DND-41 (cell line): ENCODE results near the gene MAMDC2.

ENCODE experiments used
- ATAC-seq: fragments of 200-7000 bp; cut with Tn5 transposase; 3 replicates; pipeline ENCODE4 v1.9.1; 2021; ENCODE audit warnings: low read depth; ENCODE audit not compliant: insufficient read depth
- DNase-seq: peaks from one replicate; pipeline ENCODE4 v3.0.0-alpha.2; 2020
- H2AFZ ChIP-seq: 2 replicates; pipeline ENCODE4 v1.6.0; 2012; ENCODE audit warnings: low read depth, low read length
- H3K27ac ChIP-seq: 2 replicates; pipeline ENCODE4 v1.5.1; 2012; ENCODE audit warnings: low read length, inconsistent platforms
- H3K27me3 ChIP-seq: fragments of 200-600 bp; sonication (generic); 2 replicates; pipeline ENCODE4 v1.6.0; 2012; ENCODE audit warnings: low read length, mild to moderate bottlenecking, inconsistent platforms; ENCODE audit not compliant: insufficient read depth, poor library complexity
- H3K36me3 ChIP-seq: 2 replicates; pipeline ENCODE4 v1.5.1; 2012; ENCODE audit warnings: low read length, inconsistent platforms; ENCODE audit not compliant: insufficient read depth
- H3K4me1 ChIP-seq: 2 replicates; pipeline ENCODE4 v1.5.1; 2012; ENCODE audit warnings: mild to moderate bottlenecking, low read length; ENCODE audit not compliant: insufficient read depth
- H3K4me2 ChIP-seq: 2 replicates; pipeline ENCODE4 v1.6.0; 2012; ENCODE audit warnings: mild to moderate bottlenecking, moderate library complexity, low read length, inconsistent platforms; ENCODE audit not compliant: insufficient read depth
- H3K4me3 ChIP-seq, 2 experiments: fragments of 200-600 bp in 1 of 2; shearing (Covaris generic) in 1 of 2; 2 replicates each; pipeline ENCODE4 v1.5.1; 2012 to 2016; ENCODE audit warnings: inconsistent platforms in 2 of 2, low read length in 2 of 2, mild to moderate bottlenecking in 2 of 2, low read depth in 1 of 2, moderate library complexity in 1 of 2
- H3K79me2 ChIP-seq: 2 replicates; pipeline ENCODE4 v1.6.0; 2012; ENCODE audit warnings: low read length, inconsistent platforms; ENCODE audit not compliant: insufficient read depth
- H3K9ac ChIP-seq: 2 replicates; pipeline ENCODE4 v1.6.0; 2012; ENCODE audit warnings: low read depth, mild to moderate bottlenecking, inconsistent platforms, low read length, moderate library complexity
- H3K9me3 ChIP-seq: 2 replicates; pipeline ENCODE4 v1.5.1; 2012; ENCODE audit warnings: low read length, moderate library complexity, mild to moderate bottlenecking, inconsistent platforms; ENCODE audit not compliant: insufficient read depth, severe bottlenecking
- H4K20me1 ChIP-seq: 2 replicates; pipeline ENCODE4 v1.6.0; 2012; ENCODE audit warnings: low read length; ENCODE audit not compliant: insufficient read depth
- EZH2 ChIP-seq: IDR thresholded peaks from 3 replicates; pipeline ENCODE4 v1.6.1; 2012; ENCODE audit warnings: borderline replicate concordance, low read depth, mild to moderate bottlenecking, moderate library complexity, low read length, inconsistent platforms; ENCODE audit not compliant: severe bottlenecking
- TF ChIP-seq, protein P1 (sequence below): IDR thresholded peaks from 2 replicates; pipeline ENCODE4 v1.5.1; 2012; ENCODE audit warnings: borderline replicate concordance, low read length, moderate library complexity, mild to moderate bottlenecking; ENCODE audit not compliant: poor library complexity, severe bottlenecking; ENCODE audit errors: extremely low read depth

MAMDC2 gene

DNA sequence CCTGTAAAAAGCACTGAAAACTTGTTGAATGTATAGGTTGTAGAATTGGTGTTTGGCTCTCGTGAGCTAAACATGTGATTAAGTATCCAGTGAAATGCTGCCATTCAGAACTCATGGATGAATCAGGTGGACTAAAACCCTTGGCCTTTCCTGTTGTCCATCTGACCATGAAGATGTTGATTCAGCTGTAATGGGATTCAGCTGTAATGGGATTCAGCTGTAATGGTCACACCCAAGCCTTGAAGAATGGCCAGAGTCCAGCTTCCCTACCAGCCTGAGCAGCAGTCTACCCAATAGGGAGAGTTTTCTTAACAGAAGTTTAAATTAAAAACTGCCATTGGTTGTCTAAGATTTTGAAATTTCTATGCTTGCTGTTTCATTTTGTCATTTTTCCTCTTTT, 18.1 kb downstream of the MAMDC2 start:
- Histone ChIP-seq H3K79me2 (no peaks in the 10 kb centered on the region), H3K9me3 (no peaks in the 10 kb centered on the region), H3K36me3 (no peaks in the 10 kb centered on the region), H3K4me1 (no peaks in the 10 kb centered on the region), H2AFZ (no peak overlapping the region), H4K20me1 (no peaks in the 10 kb centered on the region), H3K9ac (no peak overlapping the region), H3K27me3 (no peaks in the 10 kb centered on the region), H3K4me2 (no peak overlapping the region), H3K27ac (no peak overlapping the region), H3K4me3 (no peak overlapping the region)
- ATAC-seq = no peak
- no peak for DNase-seq
- TF ChIP-seq, protein P1, sequence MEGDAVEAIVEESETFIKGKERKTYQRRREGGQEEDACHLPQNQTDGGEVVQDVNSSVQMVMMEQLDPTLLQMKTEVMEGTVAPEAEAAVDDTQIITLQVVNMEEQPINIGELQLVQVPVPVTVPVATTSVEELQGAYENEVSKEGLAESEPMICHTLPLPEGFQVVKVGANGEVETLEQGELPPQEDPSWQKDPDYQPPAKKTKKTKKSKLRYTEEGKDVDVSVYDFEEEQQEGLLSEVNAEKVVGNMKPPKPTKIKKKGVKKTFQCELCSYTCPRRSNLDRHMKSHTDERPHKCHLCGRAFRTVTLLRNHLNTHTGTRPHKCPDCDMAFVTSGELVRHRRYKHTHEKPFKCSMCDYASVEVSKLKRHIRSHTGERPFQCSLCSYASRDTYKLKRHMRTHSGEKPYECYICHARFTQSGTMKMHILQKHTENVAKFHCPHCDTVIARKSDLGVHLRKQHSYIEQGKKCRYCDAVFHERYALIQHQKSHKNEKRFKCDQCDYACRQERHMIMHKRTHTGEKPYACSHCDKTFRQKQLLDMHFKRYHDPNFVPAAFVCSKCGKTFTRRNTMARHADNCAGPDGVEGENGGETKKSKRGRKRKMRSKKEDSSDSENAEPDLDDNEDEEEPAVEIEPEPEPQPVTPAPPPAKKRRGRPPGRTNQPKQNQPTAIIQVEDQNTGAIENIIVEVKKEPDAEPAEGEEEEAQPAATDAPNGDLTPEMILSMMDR = no peak
- no peak for TF ChIP-seq EZH2

DNA sequence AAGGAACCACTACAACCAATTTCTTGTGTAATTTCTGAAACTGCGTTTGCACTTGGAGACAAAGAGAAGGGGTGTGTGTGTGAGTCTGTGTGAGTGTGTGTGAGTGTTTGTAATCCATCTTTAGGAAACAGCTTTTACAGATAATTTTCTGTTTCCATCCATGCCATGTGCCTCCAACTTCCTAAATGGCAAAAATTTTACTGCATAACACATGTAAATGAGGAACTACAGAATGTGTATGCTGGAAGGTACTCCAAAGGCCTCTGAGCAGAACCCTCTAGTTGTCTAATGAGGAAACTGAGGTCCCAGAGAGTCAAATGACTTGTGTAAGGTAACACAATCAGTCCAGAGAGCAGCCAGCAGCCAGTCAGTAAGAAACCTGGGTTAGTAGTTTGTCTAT, 20.8 kb downstream of the MAMDC2 start:
- H3K9me3 ChIP-seq = no peaks in the 10 kb centered on the region
- no peak for ATAC-seq
- no peaks in the 10 kb centered on the region for H3K79me2 ChIP-seq
- no peak overlapping the region for H3K27ac ChIP-seq
- no peaks in the 10 kb centered on the region for H3K27me3 ChIP-seq
- H3K4me2 ChIP-seq = no peak overlapping the region
- no peaks in the 10 kb centered on the region for H3K4me1 ChIP-seq
- H2AFZ ChIP-seq = no peak overlapping the region
- H3K36me3 ChIP-seq = no peaks in the 10 kb centered on the region
- no peak overlapping the region for H3K4me3 ChIP-seq
- TF ChIP-seq EZH2 = no peak
- TF ChIP-seq, protein P1 = no peak
- no peaks in the 10 kb centered on the region for H4K20me1 ChIP-seq
- no peak for DNase-seq
- no peak overlapping the region for H3K9ac ChIP-seq

DNA sequence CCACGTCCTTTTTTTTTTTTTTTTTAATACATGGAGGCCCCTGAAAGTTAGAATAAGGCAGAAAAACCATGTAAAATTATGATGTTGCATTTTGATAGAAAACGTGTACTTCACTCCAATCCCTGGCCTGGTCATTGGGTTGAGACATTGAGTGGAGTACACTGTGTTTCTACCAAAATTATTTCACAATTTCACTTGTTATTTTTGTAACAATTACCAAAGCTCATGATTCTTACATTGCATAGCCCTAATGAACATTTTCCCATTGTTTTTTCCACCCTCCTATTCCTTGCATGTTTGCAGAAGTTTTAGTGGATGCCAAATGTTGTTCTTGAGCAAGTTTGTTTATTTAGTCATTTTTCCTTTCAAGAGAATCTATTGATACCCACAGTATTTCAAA, 21.9 kb downstream of the MAMDC2 start:
- TF ChIP-seq EZH2 = no peak
- TF ChIP-seq, protein P1 = no peak

DNA sequence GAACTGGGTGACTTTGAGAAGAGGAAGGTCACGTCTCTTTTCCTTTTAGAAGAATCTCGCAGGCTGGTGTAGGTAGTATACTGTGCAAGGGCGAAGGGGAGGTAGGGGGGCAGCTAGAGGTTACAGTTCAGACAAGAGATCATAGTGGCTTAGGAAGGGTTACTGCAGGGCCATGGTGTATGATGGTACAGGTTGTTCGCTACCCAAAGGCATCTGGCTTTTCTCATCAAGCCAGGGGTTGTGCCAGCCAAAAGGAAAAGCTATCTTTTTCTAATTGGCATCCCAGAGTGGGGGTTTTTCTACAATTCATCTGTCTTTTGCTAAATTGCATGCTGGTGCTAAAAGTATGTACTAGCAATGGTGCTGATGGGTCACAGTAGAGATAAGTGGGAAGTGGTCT, 22.8 kb downstream of the MAMDC2 start:
- H3K4me2 ChIP-seq = no peak overlapping the region
- no peaks in the 10 kb centered on the region for H4K20me1 ChIP-seq
- H3K9ac ChIP-seq = no peak overlapping the region
- H2AFZ ChIP-seq = no peak overlapping the region
- no peaks in the 10 kb centered on the region for H3K79me2 ChIP-seq
- ATAC-seq = no peak
- DNase-seq = no peak
- H3K4me3 ChIP-seq = no peak overlapping the region
- TF ChIP-seq, protein P1 = no peak
- TF ChIP-seq EZH2 = no peak
- H3K36me3 ChIP-seq = no peaks in the 10 kb centered on the region
- no peaks in the 10 kb centered on the region for H3K9me3 ChIP-seq
- H3K4me1 ChIP-seq = no peaks in the 10 kb centered on the region
- no peak overlapping the region for H3K27ac ChIP-seq
- no peaks in the 10 kb centered on the region for H3K27me3 ChIP-seq

More for the DNA sequence above, 21.9 kb downstream of the MAMDC2 start:
- Histone ChIP-seq H2AFZ (no peak overlapping the region), H3K4me3 (no peak overlapping the region), H3K4me2 (no peak overlapping the region), H3K27me3 (no peaks in the 10 kb centered on the region), H3K9me3 (no peaks in the 10 kb centered on the region), H3K9ac (no peak overlapping the region), H3K4me1 (no peaks in the 10 kb centered on the region), H3K27ac (no peak overlapping the region), H4K20me1 (no peaks in the 10 kb centered on the region), H3K79me2 (no peaks in the 10 kb centered on the region), H3K36me3 (no peaks in the 10 kb centered on the region)
- ATAC-seq = no peak
- no peak for DNase-seq
